ENCODE results near the gene VPS35. TPM values are rescaled to one million over a fixed set of nuclear protein-coding genes. Genes with fewer than 3 reads are reported as not detected.

Gene VPS35
- total RNA-seq, 1 donor from 2014 or later: 102 TPM

- no peak for DNase-seq (ENCODE audit: low read depth, low spot score)
- Mint-ChIP-seq H3K4me1 (no peaks in the 10 kb centered on the region), H3K4me3 (no peak overlapping the region), H3K36me3 (ENCODE audit: low read depth) (no peaks in the 10 kb centered on the region), H3K27ac (ENCODE audit: unreplicated experiment) (no peak overlapping the region), H3K9me3 (no peaks in the 10 kb centered on the region), H3K27me3 (ENCODE audit: low read depth) (no peaks in the 10 kb centered on the region)
- no peak for TF ChIP-seq CTCF (conservative IDR thresholded peaks at IDR 0.05)
Observed at GRCh38 chr16:46712911-46713310, 23.9 kb upstream of the VPS35 start.

GRCh38 chr16:46711106-46712058, 22.4 kb upstream of the VPS35 start:
- Mint-ChIP-seq H3K27me3 (ENCODE audit: low read depth) (no peaks in the 10 kb centered on the region), H3K4me1 (no peaks in the 10 kb centered on the region), H3K27ac (ENCODE audit: unreplicated experiment) (no peak overlapping the region), H3K9me3 (no peaks in the 10 kb centered on the region), H3K36me3 (ENCODE audit: low read depth) (no peaks in the 10 kb centered on the region), H3K4me3 (no peak overlapping the region)
- no peak for DNase-seq (ENCODE audit: low read depth, low spot score)
- no peak for TF ChIP-seq CTCF (conservative IDR thresholded peaks at IDR 0.05)

GRCh38 chr16:46709469-46710005, 20.6 kb upstream of the VPS35 start:
- Mint-ChIP-seq H3K9me3 (no peaks in the 10 kb centered on the region), H3K4me3 (no peak overlapping the region), H3K4me1 (no peaks in the 10 kb centered on the region), H3K36me3 (ENCODE audit: low read depth) (no peaks in the 10 kb centered on the region), H3K27ac (ENCODE audit: unreplicated experiment) (no peak overlapping the region), H3K27me3 (ENCODE audit: low read depth) (no peaks in the 10 kb centered on the region)
- no peak for DNase-seq (ENCODE audit: low read depth, low spot score)
- TF ChIP-seq CTCF (conservative IDR thresholded peaks at IDR 0.05): no peak

GRCh38 chr16:46706642-46707041, 17.7 kb upstream of the VPS35 start:
- Mint-ChIP-seq H3K9me3 (no peaks in the 10 kb centered on the region), H3K4me3 (no peak overlapping the region), H3K27me3 (ENCODE audit: low read depth) (no peaks in the 10 kb centered on the region), H3K27ac (ENCODE audit: unreplicated experiment) (no peak overlapping the region), H3K4me1 (no peaks in the 10 kb centered on the region), H3K36me3 (ENCODE audit: low read depth) (peaks cover 4% of the 10 kb centered on the region)
- no peak for TF ChIP-seq CTCF (conservative IDR thresholded peaks at IDR 0.05)
- no peak for DNase-seq (ENCODE audit: low read depth, low spot score)

- DNase-seq (ENCODE audit: low read depth, low spot score): no peak
Observed at GRCh38 chr16:46702030-46702429, 13.1 kb upstream of the VPS35 start.

More at GRCh38 chr16:46702030-46702429, 13.1 kb upstream of the VPS35 start:
- Mint-ChIP-seq H3K27me3 (ENCODE audit: low read depth) (no peaks in the 10 kb centered on the region), H3K27ac (ENCODE audit: unreplicated experiment) (no peak overlapping the region), H3K4me3 (no peak overlapping the region), H3K9me3 (no peaks in the 10 kb centered on the region), H3K36me3 (ENCODE audit: low read depth) (peaks cover 9% of the 10 kb centered on the region), H3K4me1 (no peaks in the 10 kb centered on the region)
- no peak for TF ChIP-seq CTCF (conservative IDR thresholded peaks at IDR 0.05)

Measured in neural crest cell (in vitro differentiated cells).